ENCODE measurements around the gene PEF1.

PEF1 gene

DNA sequence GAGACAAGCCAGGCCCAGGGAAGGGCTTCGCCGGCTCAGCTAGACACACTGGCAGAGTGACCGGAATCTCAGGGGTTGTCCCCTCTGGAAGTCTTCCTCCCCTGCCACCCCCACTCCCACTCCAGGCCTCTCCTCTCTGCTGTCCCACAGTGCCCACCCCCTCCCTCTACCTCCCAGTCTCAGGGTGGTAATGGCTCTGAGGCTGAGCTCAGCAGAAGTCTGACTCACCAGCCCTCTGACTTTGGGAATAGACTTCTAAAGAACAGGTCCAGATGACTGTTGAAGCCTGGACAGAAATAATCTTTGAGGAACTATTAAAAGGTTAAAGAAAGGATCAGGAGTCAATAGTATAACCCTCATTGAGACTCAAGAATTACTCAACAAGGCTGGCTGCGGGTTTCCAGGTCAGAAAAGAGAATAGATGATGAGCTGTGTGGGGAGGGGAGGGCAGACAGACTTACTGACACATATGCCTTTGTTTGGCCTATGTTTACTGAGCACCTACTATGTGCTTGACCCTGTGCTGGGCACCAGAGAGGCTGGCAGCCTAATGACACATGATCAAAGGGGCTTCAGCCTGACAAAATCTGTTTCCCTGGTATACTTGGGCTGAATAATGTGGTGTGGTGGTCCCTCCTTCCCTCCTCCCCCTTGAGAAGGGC lies 19.0 kb downstream of the PEF1 start:
- no peak for DNase-seq (ENCODE audit: insufficient read length)
- FAIRE-seq, result no peak
- TF ChIP-seq TAF1 (IDR thresholded peaks at IDR 0.05; ENCODE audit: borderline replicate concordance, low read depth, low read length), result no peak
- TF ChIP-seq POLR2A (IDR thresholded peaks at IDR 0.05; ENCODE audit: low read depth, low read length), result no peak
- no peak for TF ChIP-seq POLR2AphosphoS5 (IDR thresholded peaks at IDR 0.05; ENCODE audit: low read depth, low read length)

DNA sequence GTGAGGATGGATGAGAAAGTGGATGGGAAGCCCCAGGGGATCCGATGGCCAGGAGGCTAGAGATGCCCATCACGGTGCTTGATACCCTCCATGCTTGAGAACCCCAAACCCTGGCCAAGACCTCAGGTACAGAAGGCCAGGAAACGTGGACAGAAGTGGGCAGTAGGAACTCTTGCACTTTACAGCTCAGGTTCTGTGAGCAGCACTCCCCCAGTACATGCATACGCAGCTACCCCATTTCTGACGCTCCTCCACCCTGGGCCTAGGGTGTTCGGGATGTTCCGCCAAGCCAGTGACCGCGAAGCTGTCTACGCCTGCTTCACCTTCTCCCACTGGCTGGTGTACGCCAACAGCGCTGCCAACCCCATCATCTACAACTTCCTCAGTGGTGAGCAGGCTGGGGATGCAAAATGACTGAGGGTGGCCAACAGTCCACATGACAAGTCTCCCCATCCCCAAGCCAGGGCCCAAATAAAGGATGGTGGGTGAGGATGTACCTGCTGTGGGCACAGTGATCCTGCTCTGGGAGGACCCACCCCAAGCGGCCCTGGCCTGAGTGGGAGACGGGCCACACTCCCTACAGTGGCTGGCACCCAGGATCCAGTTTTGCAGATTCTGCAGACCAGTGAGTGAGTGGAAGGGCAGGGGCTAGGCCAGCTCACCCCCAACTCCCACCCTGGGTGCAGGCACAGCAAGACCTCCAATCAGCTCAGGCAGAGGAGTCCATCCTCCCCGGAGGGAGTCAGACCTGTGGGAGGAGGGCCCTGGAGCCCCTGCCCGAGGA lies 19.8 kb downstream of the PEF1 start:
- TF ChIP-seq POLR2A (IDR thresholded peaks at IDR 0.05; ENCODE audit: low read depth, low read length) (no peak), POLR2AphosphoS5 (IDR thresholded peaks at IDR 0.05; ENCODE audit: low read depth, low read length) (no peak), TAF1 (IDR thresholded peaks at IDR 0.05; ENCODE audit: borderline replicate concordance, low read depth, low read length) (no peak)
- no peak for FAIRE-seq
- DNase-seq (ENCODE audit: insufficient read length), result no peak

DNA sequence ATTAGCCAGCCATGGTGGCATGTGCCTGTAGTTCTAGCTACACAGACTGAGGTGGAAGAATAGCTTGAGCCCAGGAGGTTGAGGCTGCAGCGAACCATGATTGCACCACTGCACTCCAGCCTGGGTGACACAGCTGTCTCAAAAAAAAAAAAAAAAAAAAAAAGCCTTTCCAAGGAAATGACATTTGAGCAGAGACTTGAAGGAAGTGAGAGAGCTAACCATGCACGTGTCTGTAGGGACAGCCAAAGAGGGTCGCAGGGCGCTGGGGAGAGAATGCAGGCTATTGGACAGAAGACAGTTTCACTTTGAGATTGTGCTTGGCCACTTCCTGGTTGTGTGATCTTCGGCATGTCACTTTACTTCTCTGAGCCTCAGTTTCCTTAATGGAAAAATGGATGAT lies 20.4 kb downstream of the PEF1 start:
- no peak for DNase-seq (ENCODE audit: insufficient read length)
- no peak for TF ChIP-seq TAF1 (IDR thresholded peaks at IDR 0.05; ENCODE audit: borderline replicate concordance, low read depth, low read length)
- TF ChIP-seq POLR2A (IDR thresholded peaks at IDR 0.05; ENCODE audit: low read depth, low read length), result no peak
- TF ChIP-seq POLR2AphosphoS5 (IDR thresholded peaks at IDR 0.05; ENCODE audit: low read depth, low read length), result no peak
- FAIRE-seq, result no peak

DNA sequence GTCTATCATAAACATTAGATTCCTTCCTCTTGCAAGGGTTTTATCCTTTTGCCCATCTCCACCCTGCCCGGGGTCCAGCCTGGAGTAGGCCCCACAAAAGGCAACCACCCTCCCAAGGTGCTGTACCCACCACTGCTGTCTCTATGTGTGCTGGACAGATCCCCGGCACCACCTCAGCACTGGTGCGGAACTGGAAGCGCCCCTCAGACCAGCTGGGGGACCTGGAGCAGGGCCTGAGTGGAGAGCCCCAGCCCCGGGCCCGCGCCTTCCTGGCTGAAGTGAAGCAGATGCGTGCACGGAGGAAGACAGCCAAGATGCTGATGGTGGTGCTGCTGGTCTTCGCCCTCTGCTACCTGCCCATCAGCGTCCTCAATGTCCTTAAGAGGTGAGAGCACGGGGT lies 21.3 kb downstream of the PEF1 start:
- DNase-seq (ENCODE audit: insufficient read length), result no peak
- TF ChIP-seq POLR2AphosphoS5 (IDR thresholded peaks at IDR 0.05; ENCODE audit: low read depth, low read length), result no peak
- TF ChIP-seq POLR2A (IDR thresholded peaks at IDR 0.05; ENCODE audit: low read depth, low read length), result no peak
- TF ChIP-seq TAF1 (IDR thresholded peaks at IDR 0.05; ENCODE audit: borderline replicate concordance, low read depth, low read length), result no peak
- no peak for FAIRE-seq

DNA sequence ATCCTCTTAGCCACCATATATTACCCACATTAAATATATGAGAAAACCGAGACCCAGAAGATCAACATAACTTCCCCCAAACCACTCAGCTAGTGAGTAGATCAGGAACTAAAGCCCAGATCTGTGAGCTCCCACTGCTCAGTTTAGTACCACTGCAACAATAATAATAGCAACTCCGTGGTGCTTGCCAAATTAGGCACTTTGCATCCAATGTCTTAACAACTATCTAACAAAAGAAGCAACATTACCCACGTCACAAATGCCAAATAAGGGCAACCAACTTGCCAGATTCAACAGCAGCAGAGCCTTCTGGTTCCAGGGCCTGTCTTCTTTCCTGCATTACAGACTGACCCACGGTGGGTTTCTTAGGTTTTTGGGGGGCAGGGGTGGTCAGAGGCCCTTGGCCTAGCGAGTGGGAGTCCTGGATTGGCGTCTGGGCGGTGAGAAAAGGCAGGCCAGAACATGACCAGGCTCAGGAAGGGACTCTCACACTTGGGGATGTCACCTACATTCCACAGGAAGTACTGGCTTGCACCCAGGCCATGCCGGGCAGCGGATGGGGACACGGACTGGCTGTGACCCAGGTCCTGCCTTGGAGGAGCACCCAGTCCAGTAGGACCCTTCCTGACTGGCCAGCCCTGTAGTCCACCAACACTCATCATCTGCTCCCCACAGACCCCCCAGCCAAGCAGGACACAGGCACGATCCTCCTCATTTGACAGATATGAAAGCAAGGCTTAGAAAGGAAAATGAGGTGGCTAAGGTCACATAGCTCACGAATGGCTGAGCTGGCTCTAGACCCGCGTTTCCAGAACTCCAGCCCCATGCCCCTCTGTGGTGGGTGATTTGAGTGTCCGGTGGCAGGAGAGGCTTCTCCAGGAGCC lies 22.6 kb downstream of the PEF1 start:
- no peak for DNase-seq (ENCODE audit: insufficient read length)
- no peak for TF ChIP-seq POLR2A (IDR thresholded peaks at IDR 0.05; ENCODE audit: low read depth, low read length)
- no peak for TF ChIP-seq POLR2AphosphoS5 (IDR thresholded peaks at IDR 0.05; ENCODE audit: low read depth, low read length)
- no peak for TF ChIP-seq TAF1 (IDR thresholded peaks at IDR 0.05; ENCODE audit: borderline replicate concordance, low read depth, low read length)
- no peak for FAIRE-seq

DNA sequence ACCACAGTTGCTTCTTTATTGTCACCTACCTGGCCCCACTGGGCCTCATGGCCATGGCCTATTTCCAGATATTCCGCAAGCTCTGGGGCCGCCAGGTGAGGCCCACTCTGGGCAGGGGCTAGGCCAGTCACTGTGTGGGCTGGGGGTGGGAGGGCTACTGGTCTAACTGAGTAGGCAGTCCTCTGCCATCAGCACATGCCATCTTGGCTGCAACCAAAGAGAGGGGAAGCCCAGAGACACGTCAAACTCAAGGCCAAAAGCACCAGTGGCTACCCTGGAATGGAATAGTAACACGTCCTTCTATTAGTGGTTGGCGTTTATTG lies 23.2 kb downstream of the PEF1 start:
- TF ChIP-seq TAF1 (IDR thresholded peaks at IDR 0.05; ENCODE audit: borderline replicate concordance, low read depth, low read length) (no peak), POLR2AphosphoS5 (IDR thresholded peaks at IDR 0.05; ENCODE audit: low read depth, low read length) (no peak), POLR2A (IDR thresholded peaks at IDR 0.05; ENCODE audit: low read depth, low read length) (no peak)
- no peak for FAIRE-seq
- no peak for DNase-seq (ENCODE audit: insufficient read length)

DNA sequence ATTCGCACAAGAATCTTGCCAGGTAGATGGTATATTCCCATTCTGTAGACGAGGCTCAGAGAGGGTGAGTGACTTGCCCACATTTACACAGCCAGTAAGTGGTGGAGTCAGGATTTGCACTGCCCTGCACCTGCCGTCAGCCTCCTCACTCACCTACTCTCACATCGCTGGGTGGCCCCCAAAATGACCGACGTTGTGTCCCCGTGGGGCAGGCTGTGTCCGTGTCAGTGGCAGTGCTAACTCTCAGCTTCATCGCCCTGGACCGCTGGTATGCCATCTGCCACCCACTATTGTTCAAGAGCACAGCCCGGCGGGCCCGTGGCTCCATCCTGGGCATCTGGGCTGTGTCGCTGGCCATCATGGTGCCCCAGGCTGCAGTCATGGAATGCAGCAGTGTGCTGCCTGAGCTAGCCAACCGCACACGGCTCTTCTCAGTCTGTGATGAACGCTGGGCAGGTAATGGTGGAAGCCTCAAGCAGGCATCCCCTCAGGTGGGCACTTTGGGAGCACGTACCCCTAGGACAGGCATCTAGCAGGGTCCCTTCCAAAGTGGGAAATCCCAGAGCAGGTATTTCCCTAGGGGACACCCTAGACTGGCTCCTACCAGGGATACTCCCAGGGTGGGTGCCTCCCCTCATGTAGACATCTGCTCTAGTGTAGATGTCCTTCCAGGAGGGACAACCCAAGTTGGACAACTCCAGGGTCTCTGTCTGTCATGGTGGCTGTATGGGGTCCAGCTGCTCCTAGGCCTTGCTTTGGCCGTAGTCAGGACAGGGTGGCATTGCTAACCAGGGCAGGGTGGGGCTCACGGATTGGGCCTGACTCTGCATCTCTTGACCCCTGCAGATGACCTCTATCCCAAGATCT lies 23.8 kb downstream of the PEF1 start:
- TF ChIP-seq POLR2A (IDR thresholded peaks at IDR 0.05; ENCODE audit: low read depth, low read length) (no peak), TAF1 (IDR thresholded peaks at IDR 0.05; ENCODE audit: borderline replicate concordance, low read depth, low read length) (no peak), POLR2AphosphoS5 (IDR thresholded peaks at IDR 0.05; ENCODE audit: low read depth, low read length) (no peak)
- DNase-seq (ENCODE audit: insufficient read length) (no peak), FAIRE-seq (no peak)

DNA sequence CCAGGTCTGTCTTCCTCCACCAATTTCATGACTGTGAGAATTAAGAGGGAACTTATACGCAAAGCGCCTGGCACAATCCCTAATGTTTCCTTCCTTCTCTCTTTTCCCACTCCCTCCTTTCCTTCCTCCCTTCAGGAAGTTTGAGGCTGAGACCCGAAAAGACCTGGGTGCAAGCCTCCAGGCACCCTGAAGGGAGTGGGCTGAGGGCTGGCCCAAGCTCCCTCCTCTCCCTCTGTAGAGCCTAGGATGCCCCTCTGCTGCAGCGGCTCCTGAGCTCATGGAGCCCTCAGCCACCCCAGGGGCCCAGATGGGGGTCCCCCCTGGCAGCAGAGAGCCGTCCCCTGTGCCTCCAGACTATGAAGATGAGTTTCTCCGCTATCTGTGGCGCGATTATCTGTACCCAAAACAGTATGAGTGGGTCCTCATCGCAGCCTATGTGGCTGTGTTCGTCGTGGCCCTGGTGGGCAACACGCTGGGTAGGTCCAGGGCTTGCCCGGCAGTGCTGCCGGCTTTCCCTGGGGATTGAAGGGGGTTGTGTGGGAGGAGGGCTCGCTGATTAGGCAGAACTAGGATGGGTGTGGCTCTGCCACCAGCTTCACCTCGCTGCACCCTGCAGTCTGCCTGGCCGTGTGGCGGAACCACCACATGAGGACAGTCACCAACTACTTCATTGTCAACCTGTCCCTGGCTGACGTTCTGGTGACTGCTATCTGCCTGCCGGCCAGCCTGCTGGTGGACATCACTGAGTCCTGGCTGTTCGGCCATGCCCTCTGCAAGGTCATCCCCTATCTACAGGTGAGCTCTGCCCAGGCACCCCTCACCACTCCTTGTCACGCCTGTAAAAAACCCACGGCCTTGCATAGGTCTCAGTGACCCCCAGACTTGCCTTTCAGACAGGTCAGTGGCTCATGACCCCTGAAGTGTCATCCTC lies 25.5 kb downstream of the PEF1 start:
- DNase-seq (ENCODE audit: insufficient read length), result no peak
- no peak for FAIRE-seq
- no peak for TF ChIP-seq POLR2AphosphoS5 (IDR thresholded peaks at IDR 0.05; ENCODE audit: low read depth, low read length)
- TF ChIP-seq TAF1 (IDR thresholded peaks at IDR 0.05; ENCODE audit: borderline replicate concordance, low read depth, low read length), result no peak
- no peak for TF ChIP-seq POLR2A (IDR thresholded peaks at IDR 0.05; ENCODE audit: low read depth, low read length)

DNA sequence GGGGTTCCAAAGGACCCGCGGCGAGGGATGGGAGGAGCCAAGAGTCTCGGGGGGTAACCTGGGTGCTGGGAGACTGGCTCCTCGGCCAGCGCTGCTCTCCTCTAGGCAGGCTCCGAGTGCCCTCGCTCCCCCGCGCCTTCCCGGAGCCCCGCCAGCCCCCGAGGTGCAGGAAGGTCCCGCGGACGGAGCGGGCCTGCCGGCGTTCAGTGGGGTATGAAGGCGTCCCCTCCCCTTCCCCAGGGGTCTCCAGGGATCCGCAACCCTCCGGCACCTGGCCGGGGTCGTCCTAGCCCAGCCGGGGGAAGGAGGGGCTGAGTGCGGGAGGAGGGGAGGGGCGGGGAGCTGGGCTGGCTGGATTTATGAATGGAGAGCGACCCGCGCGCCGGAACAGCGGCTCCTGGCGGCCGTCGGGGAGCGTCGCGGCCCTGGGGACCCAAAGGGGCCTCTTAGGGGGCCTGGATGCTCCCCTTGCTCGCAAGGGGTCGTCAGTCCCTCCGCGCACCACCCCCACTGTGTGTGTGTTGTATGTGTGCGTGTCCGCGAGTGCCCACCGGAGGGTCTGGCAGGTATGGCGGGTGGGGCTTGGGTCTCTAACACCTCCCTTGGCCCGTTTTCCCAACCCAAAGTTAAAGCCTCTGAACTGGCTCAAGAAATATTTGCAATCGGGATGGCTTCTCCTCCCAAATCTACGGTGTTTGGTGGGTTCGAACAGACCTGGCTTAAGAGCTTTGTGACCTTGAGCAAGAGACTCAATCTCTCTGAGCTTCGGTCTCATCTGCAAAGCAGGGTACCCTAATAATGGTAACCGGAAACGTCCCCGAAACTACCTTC lies 26.5 kb downstream of the PEF1 start:
- peak; percentile 75 for DNase-seq (ENCODE audit: insufficient read length)
- peak; percentile 87 for FAIRE-seq
- TF ChIP-seq POLR2A (IDR thresholded peaks at IDR 0.05; ENCODE audit: low read depth, low read length), result no peak
- TF ChIP-seq TAF1 (IDR thresholded peaks at IDR 0.05; ENCODE audit: borderline replicate concordance, low read depth, low read length), result no peak
- no peak for TF ChIP-seq POLR2AphosphoS5 (IDR thresholded peaks at IDR 0.05; ENCODE audit: low read depth, low read length)

Measured in GM12892 (cell line).